CD4-positive, alpha-beta T cell (primary cell): ENCODE measurements around the gene IL13RA2. TPM values are rescaled to one million over a fixed set of nuclear protein-coding genes. Genes with fewer than 3 reads are reported as not detected.

Experiments
- ATAC-seq: fragments of 200-7000 bp; cut with Tn5 transposase; one replicate; pipeline ENCODE4 v1.10.0; 2022; ENCODE audit warnings: mild to moderate bottlenecking; ENCODE audit not compliant: poor library complexity
- CTCF ChIA-PET: fragments of 350-600 bp; sonication (Branson Sonifier 250); formaldehyde crosslinking; loops from one replicate; lab custom pipeline; 2021; ENCODE audit warnings: antibody characterized with exemption, inconsistent platforms; lab: Charles Lee
- POLR2A ChIA-PET: fragments of 350-600 bp; sonication (Branson Sonifier 250); formaldehyde crosslinking; loops from one replicate; lab custom pipeline; 2021; ENCODE audit warnings: antibody characterized with exemption, inconsistent platforms; lab: Charles Lee
- DNase-seq, 14 experiments: peaks; one replicate each; pipeline ENCODE4 v3.0.0-alpha.2; 2013 to 2020; ENCODE audit warnings: mixed read lengths in 2 of 14
- H3K27ac ChIP-seq, 2 donors: one replicate each; pipeline versions ENCODE4 v1.5.1 to v1.7.0; 2013; ENCODE audit warnings: low read length in 2 of 2, low read depth in 1 of 2, mild to moderate bottlenecking in 1 of 2
- H3K27me3 ChIP-seq, 2 experiments: 1 replicate in 1 of 2; 2 replicates in 1 of 2; pipeline versions ENCODE4 v1.6.1 to v1.7.0; 2013; ENCODE audit warnings: low read length in 2 of 2, control low read depth in 1 of 2, mild to moderate bottlenecking in 1 of 2, moderate library complexity in 1 of 2; ENCODE audit not compliant: insufficient read depth in 2 of 2, control insufficient read depth in 1 of 2
- H3K36me3 ChIP-seq: one replicate; pipeline ENCODE4 v1.6.1; 2013; ENCODE audit warnings: low read length, control low read depth; ENCODE audit not compliant: insufficient read depth
- H3K4me1 ChIP-seq: one replicate; pipeline ENCODE4 v1.6.1; 2013; ENCODE audit warnings: low read length, control low read depth; ENCODE audit not compliant: insufficient read depth
- H3K4me3 ChIP-seq: one replicate; pipeline ENCODE4 v1.5.1; 2013; ENCODE audit warnings: mild to moderate bottlenecking, low read length, moderate library complexity
- H3K9me3 ChIP-seq, 2 experiments: 1 replicate in 1 of 2; 2 replicates in 1 of 2; pipeline versions ENCODE4 v1.6.1 to v1.7.0; 2013; ENCODE audit warnings: low read length in 2 of 2, mild to moderate bottlenecking in 2 of 2, control low read depth in 1 of 2, moderate library complexity in 1 of 2; ENCODE audit not compliant: control insufficient read depth in 1 of 2, insufficient read depth in 1 of 2
- H3K27ac Mint-ChIP-seq: one replicate; pipeline ENCODE4 v1.8.0; 2020; ENCODE audit warnings: mixed read lengths
- H3K27me3 Mint-ChIP-seq: one replicate; pipeline ENCODE4 v1.8.0; 2021; ENCODE audit warnings: mixed read lengths
- H3K36me3 Mint-ChIP-seq: one replicate; pipeline ENCODE4 v1.8.0; 2021; ENCODE audit warnings: low read depth, mixed read lengths
- H3K4me1 Mint-ChIP-seq: one replicate; pipeline ENCODE4 v1.8.0; 2021; ENCODE audit warnings: low read depth, mixed read lengths
- H3K4me3 Mint-ChIP-seq: one replicate; pipeline ENCODE4 v1.8.0; 2020; ENCODE audit warnings: mild to moderate bottlenecking, mixed read lengths
- H3K9me3 Mint-ChIP-seq: one replicate; pipeline ENCODE4 v1.8.0; 2020; ENCODE audit warnings: mixed read lengths
- intact Hi-C, 2 experiments: fragments of 100-400 bp; cut with DNase I in 1 of 2; cut with micrococcal nuclease in 1 of 2; formaldehyde crosslinking; loops; one replicate each; pipeline versions ENCODE4 v1.15.1 to v1.9.0; 2023 to 2025; cut with DNase I, micrococcal nuclease
- total RNA-seq, 174 experiments: library from RNA in 2 of 174; stranded (reverse) in 2 of 174; gene quantifications; one replicate each; pipeline ENCODE4 v1.2.3 and lab custom pipeline; 2021 to 2026
- TF ChIP-seq, protein P1 (sequence below): fragments of 200-600 bp; IDR thresholded peaks from one replicate; pipeline ENCODE4 v1.8.0; 2022; ENCODE audit warnings: antibody characterized with exemption, mild to moderate bottlenecking

The IL13RA2 gene
- total RNA-seq, 2 experiments from 2014 or later, result not detected

DNA sequence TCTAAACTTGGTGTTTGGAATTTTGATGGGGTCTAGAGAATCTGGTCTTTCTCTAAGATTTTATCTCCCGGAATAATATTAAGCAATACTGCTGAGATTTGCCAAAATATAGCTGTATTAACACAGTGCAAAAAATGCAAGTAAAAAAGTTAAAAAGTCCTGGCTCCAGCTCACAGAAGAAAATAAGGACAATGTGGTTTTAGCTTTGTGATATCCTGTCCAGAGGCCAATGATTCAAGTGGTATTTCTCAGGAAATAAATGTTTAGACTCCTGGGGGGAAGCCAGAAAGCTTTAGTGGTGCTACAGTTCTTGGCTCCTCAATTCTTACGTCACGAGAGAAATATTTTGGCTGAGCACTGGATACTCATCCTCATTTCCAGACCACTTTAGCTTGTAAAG lies 40.9 kb upstream of the IL13RA2 start:
- Histone ChIP-seq H3K27ac (no peak overlapping the region), H3K36me3 (no peaks in the 10 kb centered on the region), H3K4me1 (no peaks in the 10 kb centered on the region), H3K9me3 (no peaks in the 10 kb centered on the region), H3K27me3 (no peaks in the 10 kb centered on the region), H3K4me3 (no peak overlapping the region)
- no peak overlapping the region for H3K4me3 Mint-ChIP-seq
- H3K36me3 Mint-ChIP-seq, result no peaks in the 10 kb centered on the region
- ChIA-PET CTCF (no interaction called here), POLR2A (no interaction called here)
- DNase-seq (no peak), ATAC-seq (no peak)
- H3K9me3 Mint-ChIP-seq, result peaks cover 9% of the 10 kb centered on the region
- TF ChIP-seq, protein P1, sequence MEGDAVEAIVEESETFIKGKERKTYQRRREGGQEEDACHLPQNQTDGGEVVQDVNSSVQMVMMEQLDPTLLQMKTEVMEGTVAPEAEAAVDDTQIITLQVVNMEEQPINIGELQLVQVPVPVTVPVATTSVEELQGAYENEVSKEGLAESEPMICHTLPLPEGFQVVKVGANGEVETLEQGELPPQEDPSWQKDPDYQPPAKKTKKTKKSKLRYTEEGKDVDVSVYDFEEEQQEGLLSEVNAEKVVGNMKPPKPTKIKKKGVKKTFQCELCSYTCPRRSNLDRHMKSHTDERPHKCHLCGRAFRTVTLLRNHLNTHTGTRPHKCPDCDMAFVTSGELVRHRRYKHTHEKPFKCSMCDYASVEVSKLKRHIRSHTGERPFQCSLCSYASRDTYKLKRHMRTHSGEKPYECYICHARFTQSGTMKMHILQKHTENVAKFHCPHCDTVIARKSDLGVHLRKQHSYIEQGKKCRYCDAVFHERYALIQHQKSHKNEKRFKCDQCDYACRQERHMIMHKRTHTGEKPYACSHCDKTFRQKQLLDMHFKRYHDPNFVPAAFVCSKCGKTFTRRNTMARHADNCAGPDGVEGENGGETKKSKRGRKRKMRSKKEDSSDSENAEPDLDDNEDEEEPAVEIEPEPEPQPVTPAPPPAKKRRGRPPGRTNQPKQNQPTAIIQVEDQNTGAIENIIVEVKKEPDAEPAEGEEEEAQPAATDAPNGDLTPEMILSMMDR, result no peak
- intact Hi-C loops, result no loop called here
- no peaks in the 10 kb centered on the region for H3K4me1 Mint-ChIP-seq
- H3K27me3 Mint-ChIP-seq, result no peaks in the 10 kb centered on the region
- H3K27ac Mint-ChIP-seq, result no peak overlapping the region

DNA sequence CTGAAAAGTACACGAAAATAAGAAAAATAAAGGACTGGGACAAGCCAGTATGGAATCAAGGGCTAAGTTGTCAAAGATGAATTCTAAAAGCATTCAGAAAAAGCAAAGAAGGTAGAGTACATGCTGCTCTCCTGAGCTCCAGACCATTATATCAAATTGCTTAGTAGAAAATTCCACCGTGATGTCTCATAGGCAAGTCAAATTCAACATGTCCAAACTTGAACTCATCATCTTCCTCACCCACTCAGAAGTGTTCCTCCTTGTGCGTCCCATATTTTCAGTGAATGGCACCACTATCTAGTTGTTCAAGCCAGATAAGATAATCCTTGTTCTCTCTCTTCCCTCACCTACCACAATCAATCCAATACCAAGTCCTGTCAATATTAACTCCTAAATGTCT lies 37.5 kb upstream of the IL13RA2 start:
- H3K9me3 ChIP-seq, result no peaks in the 10 kb centered on the region
- Mint-ChIP-seq H3K4me1 (no peaks in the 10 kb centered on the region), H3K27me3 (no peaks in the 10 kb centered on the region), H3K4me3 (no peak overlapping the region), H3K9me3 (peaks cover 7% of the 10 kb centered on the region), H3K36me3 (no peaks in the 10 kb centered on the region), H3K27ac (no peak overlapping the region)
- H3K4me1 ChIP-seq, result no peaks in the 10 kb centered on the region
- H3K27ac ChIP-seq, result no peak overlapping the region
- DNase-seq (no peak), ATAC-seq (no peak)
- ChIA-PET POLR2A (no interaction called here), CTCF (no interaction called here)
- intact Hi-C loops, result no loop called here
- H3K27me3 ChIP-seq, result no peaks in the 10 kb centered on the region
- H3K36me3 ChIP-seq, result no peaks in the 10 kb centered on the region
- TF ChIP-seq, protein P1, result no peak
- H3K4me3 ChIP-seq, result no peak overlapping the region

DNA sequence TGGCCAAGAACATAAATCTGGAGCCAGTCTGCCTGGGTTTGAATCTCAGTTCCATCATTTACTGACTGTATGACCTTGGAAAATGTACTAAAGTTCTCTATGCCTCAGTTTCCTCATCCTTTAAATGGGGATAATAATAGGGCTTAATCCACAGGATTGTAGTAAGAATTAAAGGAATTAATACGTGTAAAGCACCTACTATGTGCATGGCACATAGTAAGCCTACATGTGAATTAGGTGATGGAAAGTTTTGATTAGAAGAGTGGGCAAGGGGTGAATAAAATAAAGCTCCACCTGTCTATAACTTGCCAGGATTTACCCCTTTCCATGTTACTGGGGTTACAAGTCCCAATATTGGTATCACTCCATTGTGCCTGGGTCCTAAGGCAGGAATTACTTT lies 35.8 kb upstream of the IL13RA2 start:
- POLR2A ChIA-PET, result no interaction called here
- Mint-ChIP-seq H3K4me1 (no peaks in the 10 kb centered on the region), H3K4me3 (no peak overlapping the region), H3K27ac (no peak overlapping the region), H3K9me3 (peaks cover 7% of the 10 kb centered on the region), H3K27me3 (no peaks in the 10 kb centered on the region), H3K36me3 (no peaks in the 10 kb centered on the region)
- CTCF ChIA-PET, result no interaction called here
- intact Hi-C loops, result no loop called here
- Histone ChIP-seq H3K9me3 (no peaks in the 10 kb centered on the region), H3K27ac (no peak overlapping the region), H3K4me1 (no peaks in the 10 kb centered on the region), H3K27me3 (no peaks in the 10 kb centered on the region), H3K4me3 (no peak overlapping the region), H3K36me3 (no peaks in the 10 kb centered on the region)
- ATAC-seq (no peak), DNase-seq (no peak)
- TF ChIP-seq, protein P1, result no peak
